Right lobe of liver (tissue), 4 donors: ENCODE measurements around the gene ZBTB18.

Experiments
- POLR2A ChIP-seq: fragments of 450-650 bp; IDR thresholded peaks from one replicate; pipeline ENCODE4 v1.6.1; 2017; ENCODE audit warnings: antibody characterized with exemption, mild to moderate bottlenecking
- TF ChIP-seq, protein P1 (sequence below), 4 donors: fragments of 200-600 bp in 3 of 4; fragments of 450-650 bp in 1 of 4; IDR thresholded peaks; one replicate each; pipeline versions ENCODE4 v1.5.1 to v1.8.0; 2016 to 2022; ENCODE audit warnings: antibody characterized with exemption in 4 of 4, mild to moderate bottlenecking in 2 of 4
- donor health status: DM: no; HTN: no; CAD: no.
- donor health status: DM: no; HTN: no; CAD: no.
- donor health status: DM: no; HTN: yes; CAD: no.

DNA sequence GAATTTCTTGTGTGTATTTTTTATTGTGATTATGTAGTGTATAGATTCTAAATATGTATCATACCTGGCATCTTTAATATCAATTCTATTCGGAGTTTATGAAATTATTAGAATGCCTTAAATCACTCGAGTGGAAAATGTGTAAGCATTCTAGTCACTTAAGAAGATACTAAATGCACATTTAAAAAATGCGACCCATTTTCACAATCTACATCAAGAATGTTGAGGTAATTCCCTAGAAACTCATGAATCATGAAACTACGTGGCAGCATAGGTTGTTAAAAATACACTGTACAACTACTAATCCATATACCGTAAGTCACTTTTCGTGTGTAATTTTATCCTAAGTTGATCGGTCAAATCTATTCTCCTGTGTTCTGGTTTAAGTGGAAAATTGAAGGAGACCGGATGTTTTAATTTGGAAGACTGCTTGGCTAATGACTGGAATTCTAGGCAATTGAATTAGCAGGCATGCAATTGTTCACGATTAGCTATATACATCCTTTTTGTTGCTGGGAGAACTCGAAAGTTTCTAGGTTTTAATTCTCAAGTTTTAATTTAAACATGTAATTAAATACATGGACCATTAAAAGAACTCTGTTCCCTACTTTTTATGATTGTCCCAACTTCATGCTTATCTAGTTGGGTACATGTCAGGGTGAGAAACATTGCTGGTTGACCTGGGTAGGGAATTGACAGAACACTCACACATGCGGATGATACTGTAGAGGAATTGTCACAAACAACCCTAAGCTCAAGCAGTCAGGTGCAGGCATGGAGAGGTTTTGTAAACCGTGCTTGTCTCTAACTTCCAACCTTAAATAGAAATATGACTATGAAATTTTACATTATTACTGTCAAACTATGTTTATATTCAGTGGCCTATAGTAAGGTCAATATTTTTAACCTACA is 6.6 kb downstream of the ZBTB18 start:
- TF ChIP-seq, protein P1, sequence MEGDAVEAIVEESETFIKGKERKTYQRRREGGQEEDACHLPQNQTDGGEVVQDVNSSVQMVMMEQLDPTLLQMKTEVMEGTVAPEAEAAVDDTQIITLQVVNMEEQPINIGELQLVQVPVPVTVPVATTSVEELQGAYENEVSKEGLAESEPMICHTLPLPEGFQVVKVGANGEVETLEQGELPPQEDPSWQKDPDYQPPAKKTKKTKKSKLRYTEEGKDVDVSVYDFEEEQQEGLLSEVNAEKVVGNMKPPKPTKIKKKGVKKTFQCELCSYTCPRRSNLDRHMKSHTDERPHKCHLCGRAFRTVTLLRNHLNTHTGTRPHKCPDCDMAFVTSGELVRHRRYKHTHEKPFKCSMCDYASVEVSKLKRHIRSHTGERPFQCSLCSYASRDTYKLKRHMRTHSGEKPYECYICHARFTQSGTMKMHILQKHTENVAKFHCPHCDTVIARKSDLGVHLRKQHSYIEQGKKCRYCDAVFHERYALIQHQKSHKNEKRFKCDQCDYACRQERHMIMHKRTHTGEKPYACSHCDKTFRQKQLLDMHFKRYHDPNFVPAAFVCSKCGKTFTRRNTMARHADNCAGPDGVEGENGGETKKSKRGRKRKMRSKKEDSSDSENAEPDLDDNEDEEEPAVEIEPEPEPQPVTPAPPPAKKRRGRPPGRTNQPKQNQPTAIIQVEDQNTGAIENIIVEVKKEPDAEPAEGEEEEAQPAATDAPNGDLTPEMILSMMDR (IDR thresholded peaks at IDR 0.05): no peak
- TF ChIP-seq POLR2A: no peak
